ENCODE measurements around the gene PPIF.

DNA sequence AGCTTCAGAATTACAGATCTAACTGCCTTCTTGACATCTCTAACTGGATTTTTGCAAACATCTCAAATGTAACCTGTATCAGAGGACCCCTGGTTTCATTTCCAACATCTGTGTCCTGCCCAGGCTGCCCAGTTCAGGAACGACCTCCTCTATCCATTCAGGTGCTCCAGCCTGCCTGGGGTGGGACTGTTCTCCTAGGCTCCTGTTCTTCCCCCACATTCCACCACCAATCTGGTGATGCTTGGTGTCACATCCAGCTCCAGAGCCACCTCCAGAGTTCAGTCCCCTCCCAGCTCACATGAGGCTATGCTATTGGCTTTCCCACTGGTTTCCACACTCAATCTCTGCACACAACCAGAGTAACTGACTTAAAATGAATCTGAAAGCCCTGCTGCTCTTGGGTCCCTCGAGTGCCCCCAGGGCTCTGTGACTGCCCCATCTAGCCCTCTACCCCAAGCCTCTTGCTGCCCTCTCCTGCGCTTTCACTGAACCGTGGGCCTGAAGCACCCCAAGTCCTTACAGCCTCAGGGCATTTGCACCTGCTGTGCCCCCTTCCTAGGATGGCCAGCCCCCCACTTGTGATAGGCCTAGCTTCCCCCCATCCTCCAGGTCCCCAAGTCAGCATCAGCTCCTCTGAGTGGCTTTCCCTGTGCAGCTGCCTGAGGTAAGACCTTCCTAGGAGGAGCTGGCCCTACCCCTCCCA is 46.1 kb downstream of the PPIF start:
- TF ChIP-seq, protein P1, sequence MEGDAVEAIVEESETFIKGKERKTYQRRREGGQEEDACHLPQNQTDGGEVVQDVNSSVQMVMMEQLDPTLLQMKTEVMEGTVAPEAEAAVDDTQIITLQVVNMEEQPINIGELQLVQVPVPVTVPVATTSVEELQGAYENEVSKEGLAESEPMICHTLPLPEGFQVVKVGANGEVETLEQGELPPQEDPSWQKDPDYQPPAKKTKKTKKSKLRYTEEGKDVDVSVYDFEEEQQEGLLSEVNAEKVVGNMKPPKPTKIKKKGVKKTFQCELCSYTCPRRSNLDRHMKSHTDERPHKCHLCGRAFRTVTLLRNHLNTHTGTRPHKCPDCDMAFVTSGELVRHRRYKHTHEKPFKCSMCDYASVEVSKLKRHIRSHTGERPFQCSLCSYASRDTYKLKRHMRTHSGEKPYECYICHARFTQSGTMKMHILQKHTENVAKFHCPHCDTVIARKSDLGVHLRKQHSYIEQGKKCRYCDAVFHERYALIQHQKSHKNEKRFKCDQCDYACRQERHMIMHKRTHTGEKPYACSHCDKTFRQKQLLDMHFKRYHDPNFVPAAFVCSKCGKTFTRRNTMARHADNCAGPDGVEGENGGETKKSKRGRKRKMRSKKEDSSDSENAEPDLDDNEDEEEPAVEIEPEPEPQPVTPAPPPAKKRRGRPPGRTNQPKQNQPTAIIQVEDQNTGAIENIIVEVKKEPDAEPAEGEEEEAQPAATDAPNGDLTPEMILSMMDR (IDR thresholded peaks at IDR 0.05; ENCODE audit: low read depth, low read length, poor library complexity, severe bottlenecking), result no peak
- no peak for TF ChIP-seq EZH2phosphoT487 (IDR thresholded peaks at IDR 0.05; ENCODE audit: borderline replicate concordance, low read length)
